AG10803 (cell line): ENCODE measurements around the gene FMNL2.
A peak's percentile ranks its signal among the peaks of the same experiment; 100 is the strongest.

Source experiments
- DNase-seq: peaks from one replicate; pipeline ENCODE4 v3.0.0; 2010; ENCODE audit warnings: low read depth
- H3K4me3 ChIP-seq: 2 replicates; pipeline ENCODE4 v1.5.1; 2011; ENCODE audit warnings: mild to moderate bottlenecking, low read length, control low read depth
- CTCF ChIP-seq: conservative IDR thresholded peaks from 2 replicates; pipeline ENCODE4 v1.5.1; 2011; ENCODE audit warnings: mild to moderate bottlenecking, low read length, control low read depth, inconsistent platforms

The FMNL2 gene

GRCh38 chr2:152339556-152340286 is 4.7 kb downstream of the FMNL2 start:
- H3K4me3 ChIP-seq, result no peak overlapping the region
- no peak for TF ChIP-seq CTCF
- no peak for DNase-seq

GRCh38 chr2:152342259-152343046 is 7.5 kb downstream of the FMNL2 start:
- DNase-seq, result no peak
- no peak for TF ChIP-seq CTCF
- H3K4me3 ChIP-seq, result no peak overlapping the region

GRCh38 chr2:152343426-152343825 is 8.5 kb downstream of the FMNL2 start:
- no peak overlapping the region for H3K4me3 ChIP-seq
- DNase-seq, result no peak
- no peak for TF ChIP-seq CTCF

GRCh38 chr2:152344579-152345195 is 9.7 kb downstream of the FMNL2 start:
- DNase-seq, result no peak
- no peak for TF ChIP-seq CTCF
- H3K4me3 ChIP-seq, result no peak overlapping the region

- TF ChIP-seq CTCF, result no peak
- no peak overlapping the region for H3K4me3 ChIP-seq
- peak; percentile 89 for DNase-seq
Observed at GRCh38 chr2:152347076-152347475, 12.1 kb downstream of the FMNL2 start.

- no peak overlapping the region for H3K4me3 ChIP-seq
- no peak for DNase-seq
- TF ChIP-seq CTCF, result no peak
Observed at GRCh38 chr2:152348388-152348787, 13.4 kb downstream of the FMNL2 start.

GRCh38 chr2:152349416-152349815 is 14.4 kb downstream of the FMNL2 start:
- H3K4me3 ChIP-seq, result no peak overlapping the region
- TF ChIP-seq CTCF, result no peak
- DNase-seq, result no peak
